HUES64 (cell line): ENCODE results near the gene PRDM1.

Experiments
- H3K27ac ChIP-seq: 2 replicates; pipeline ENCODE4 v1.7.0; 2013; ENCODE audit warnings: low read depth, low read length, inconsistent platforms
- H3K27me3 ChIP-seq: 2 replicates; pipeline ENCODE4 v1.6.1; 2013; ENCODE audit warnings: mild to moderate bottlenecking, low read length; ENCODE audit not compliant: insufficient read depth
- H3K36me3 ChIP-seq: 2 replicates; pipeline ENCODE4 v1.6.1; 2013; ENCODE audit warnings: mild to moderate bottlenecking, low read length; ENCODE audit not compliant: insufficient read depth
- H3K4me1 ChIP-seq: 2 replicates; pipeline ENCODE4 v1.6.1; 2013; ENCODE audit warnings: mild to moderate bottlenecking, low read length, moderate library complexity; ENCODE audit not compliant: insufficient read depth
- H3K4me3 ChIP-seq: 2 replicates; pipeline ENCODE4 v1.5.1; 2013; ENCODE audit warnings: mild to moderate bottlenecking, low read length, moderate library complexity
- H3K9ac ChIP-seq: 2 replicates; pipeline ENCODE4 v1.6.1; 2013; ENCODE audit warnings: mild to moderate bottlenecking, low read depth, low read length
- H3K9me3 ChIP-seq: 2 replicates; pipeline ENCODE4 v1.6.1; 2013; ENCODE audit warnings: low read depth, low read length; ENCODE audit not compliant: insufficient read depth
- WGBS: fragments of 150-250, 120-280 bp; methylation state at CpG from one replicate; pipeline ENCODE4 v1.1.7; 2013; ENCODE audit warnings: missing lambda C conversion rate; 5-methylcytosine and 5-hydroxymethylcytosine counted together

Gene PRDM1

DNA sequence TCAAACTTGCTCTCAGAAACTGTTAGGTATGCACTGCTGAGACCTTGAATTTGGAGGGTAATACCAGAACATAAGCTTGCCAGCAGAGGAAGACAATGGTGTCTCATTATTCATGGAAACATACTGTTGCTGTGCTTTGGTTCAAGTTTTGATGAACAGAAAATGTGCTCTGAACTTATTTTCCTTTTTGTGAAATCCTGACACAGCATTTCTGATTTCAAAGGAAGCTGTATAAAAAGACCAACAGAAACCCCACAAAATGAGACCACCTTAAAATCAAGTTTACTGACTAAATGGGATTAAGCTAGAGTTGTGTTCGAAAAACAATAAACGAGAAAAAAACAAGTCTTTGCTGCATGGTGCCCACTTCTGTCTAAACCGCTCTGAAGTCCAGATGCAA is 70.3 kb downstream of the PRDM1 start:
- Histone ChIP-seq H3K27ac (no peak overlapping the region), H3K4me3 (no peak overlapping the region)

DNA sequence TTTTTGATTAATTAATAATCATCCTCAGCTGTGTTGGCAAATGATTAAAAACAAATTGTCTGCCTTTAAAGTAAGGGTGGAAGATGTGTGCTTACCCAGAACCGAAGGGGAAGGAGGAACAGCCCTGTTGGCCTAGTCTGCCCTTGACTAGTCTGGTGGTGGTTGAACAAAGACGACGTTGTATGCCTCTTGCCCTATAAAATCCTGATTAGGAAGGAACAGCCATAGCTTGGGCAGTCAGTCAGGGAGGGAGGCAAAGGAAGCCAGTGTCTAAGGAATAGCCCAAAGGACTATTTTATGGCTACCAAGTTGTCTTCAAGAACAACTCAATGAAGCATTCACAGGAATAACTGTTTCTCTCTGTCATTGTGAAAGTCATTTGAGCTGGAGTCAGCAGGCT is 70.7 kb downstream of the PRDM1 start:
- no peaks in the 10 kb centered on the region for H3K27me3 ChIP-seq
- no peaks in the 10 kb centered on the region for H3K9me3 ChIP-seq
- WGBS, result 84% methylated on average over 3 of the region's 3 CpGs
- H3K36me3 ChIP-seq, result no peaks in the 10 kb centered on the region
- H3K4me3 ChIP-seq, result no peak overlapping the region
- no peak overlapping the region for H3K27ac ChIP-seq
- peaks cover 12% of the 10 kb centered on the region; the same call in 1 of the 2 replicates for H3K4me1 ChIP-seq
- H3K9ac ChIP-seq, result no peak overlapping the region

More for the DNA sequence above, 70.3 kb downstream of the PRDM1 start:
- Histone ChIP-seq H3K4me1 (peaks cover 12% of the 10 kb centered on the region; the same call in 1 of the 2 replicates), H3K27me3 (no peaks in the 10 kb centered on the region), H3K36me3 (no peaks in the 10 kb centered on the region), H3K9me3 (no peaks in the 10 kb centered on the region), H3K9ac (no peak overlapping the region)
- 95% methylated on average over 3 of the region's 3 CpGs for WGBS

GRCh38 chr6:106158816-106159215 is 72.7 kb downstream of the PRDM1 start:
- H3K9me3 ChIP-seq, result no peaks in the 10 kb centered on the region
- 47% methylated on average over 1 of the region's 1 CpG for WGBS
- H3K4me3 ChIP-seq, result no peak overlapping the region
- H3K4me1 ChIP-seq, result peaks cover 21% of the 10 kb centered on the region
- H3K27me3 ChIP-seq, result no peaks in the 10 kb centered on the region
- no peak overlapping the region for H3K9ac ChIP-seq
- H3K27ac ChIP-seq, result no peak overlapping the region
- H3K36me3 ChIP-seq, result no peaks in the 10 kb centered on the region
